GM19035 (cell line): Measurements from ENCODE around the gene SKOR1.

Experiments used
- ATAC-seq: cut with Tn5 transposase; IDR thresholded peaks from one replicate; pipeline ENCODE4 v1.9.1; 2021; ENCODE audit not compliant: unreplicated experiment

Gene SKOR1, protein sequence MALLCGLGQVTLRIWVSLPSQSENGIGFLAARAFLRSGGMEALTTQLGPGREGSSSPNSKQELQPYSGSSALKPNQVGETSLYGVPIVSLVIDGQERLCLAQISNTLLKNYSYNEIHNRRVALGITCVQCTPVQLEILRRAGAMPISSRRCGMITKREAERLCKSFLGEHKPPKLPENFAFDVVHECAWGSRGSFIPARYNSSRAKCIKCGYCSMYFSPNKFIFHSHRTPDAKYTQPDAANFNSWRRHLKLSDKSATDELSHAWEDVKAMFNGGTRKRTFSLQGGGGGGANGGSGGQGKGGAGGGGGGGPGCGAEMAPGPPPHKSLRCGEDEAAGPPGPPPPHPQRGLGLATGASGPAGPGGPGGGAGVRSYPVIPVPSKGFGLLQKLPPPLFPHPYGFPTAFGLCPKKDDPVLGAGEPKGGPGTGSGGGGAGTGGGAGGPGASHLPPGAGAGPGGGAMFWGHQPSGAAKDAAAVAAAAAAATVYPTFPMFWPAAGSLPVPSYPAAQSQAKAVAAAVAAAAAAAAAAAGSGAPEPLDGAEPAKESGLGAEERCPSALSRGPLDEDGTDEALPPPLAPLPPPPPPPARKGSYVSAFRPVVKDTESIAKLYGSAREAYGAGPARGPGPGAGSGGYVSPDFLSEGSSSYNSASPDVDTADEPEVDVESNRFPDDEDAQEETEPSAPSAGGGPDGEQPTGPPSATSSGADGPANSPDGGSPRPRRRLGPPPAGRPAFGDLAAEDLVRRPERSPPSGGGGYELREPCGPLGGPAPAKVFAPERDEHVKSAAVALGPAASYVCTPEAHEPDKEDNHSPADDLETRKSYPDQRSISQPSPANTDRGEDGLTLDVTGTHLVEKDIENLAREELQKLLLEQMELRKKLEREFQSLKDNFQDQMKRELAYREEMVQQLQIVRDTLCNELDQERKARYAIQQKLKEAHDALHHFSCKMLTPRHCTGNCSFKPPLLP

DNA sequence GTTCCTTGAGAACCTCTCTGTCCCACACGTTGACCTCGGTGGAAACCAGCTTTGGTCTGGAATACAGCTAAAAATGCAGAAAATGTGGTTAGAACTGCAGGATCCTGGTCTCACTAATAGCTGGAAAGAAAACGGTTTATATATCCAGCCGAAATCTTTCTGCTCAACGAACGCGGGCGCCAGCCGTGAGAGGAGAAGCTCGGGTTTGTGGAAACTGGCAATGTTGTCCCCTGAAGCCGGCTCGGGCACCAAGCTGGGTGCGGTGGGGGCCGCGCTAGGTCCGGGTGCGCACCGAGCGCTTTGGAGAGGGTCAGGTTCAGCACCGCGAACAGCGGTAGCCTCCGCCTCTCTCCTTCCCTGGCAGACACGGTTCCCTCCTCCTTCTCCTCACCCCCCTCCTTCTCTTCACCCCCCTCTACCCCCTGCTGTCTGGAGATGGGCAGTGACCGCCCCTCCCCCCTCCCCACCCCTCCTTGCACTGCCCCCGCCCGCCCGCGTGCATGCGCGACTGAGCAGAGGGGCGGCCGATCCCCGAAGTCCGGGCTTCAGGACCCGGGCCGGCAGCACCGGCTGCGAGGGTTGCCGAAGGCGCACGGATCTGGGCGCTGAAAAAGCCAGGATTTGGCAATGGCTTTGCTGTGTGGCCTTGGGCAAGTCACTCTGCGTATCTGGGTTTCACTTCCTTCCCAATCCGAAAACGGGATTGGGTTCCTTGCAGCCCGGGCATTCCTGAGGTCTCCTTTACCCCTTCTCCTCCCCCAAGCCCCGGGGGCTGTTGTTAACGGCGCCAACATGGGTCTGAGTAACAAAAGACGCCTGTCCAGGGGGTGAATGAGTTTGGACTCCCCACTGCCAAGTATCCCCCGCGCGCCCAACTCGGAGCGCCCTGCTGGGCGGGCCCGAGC lies at the start of gene SKOR1:
SKOR1 (plus strand) TSS at position 534 of the 905 bp plus-strand sequence; CDS start at position 628, 94 bp downstream.
- no peak for ATAC-seq

- ATAC-seq: no peak
Observed at GRCh38 chr15:67775998-67776397, 49.3 kb upstream of the SKOR1 start.

- no peak for ATAC-seq
Observed at GRCh38 chr15:67776600-67776999, 48.7 kb upstream of the SKOR1 start.

DNA sequence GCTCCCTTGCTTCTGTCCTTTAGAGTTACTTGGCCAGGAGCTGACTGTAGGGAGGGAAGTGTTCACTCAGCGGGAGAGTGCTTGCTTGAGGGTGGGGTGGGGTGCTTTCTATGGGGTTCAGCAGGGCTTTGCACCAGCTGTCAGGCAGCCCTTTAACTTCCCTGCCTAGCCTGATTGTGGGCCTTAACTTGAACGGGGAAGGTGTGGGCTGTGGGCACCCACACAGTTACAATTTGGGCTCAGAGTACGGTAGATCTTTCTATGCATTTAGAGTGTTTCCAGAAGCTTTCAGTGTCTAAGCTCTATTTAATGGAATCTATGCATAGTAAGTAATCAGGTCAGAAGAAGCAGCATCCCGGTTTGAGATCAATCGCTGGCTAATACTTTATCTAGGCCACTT lies 48.2 kb upstream of the SKOR1 start:
- no peak for ATAC-seq

DNA sequence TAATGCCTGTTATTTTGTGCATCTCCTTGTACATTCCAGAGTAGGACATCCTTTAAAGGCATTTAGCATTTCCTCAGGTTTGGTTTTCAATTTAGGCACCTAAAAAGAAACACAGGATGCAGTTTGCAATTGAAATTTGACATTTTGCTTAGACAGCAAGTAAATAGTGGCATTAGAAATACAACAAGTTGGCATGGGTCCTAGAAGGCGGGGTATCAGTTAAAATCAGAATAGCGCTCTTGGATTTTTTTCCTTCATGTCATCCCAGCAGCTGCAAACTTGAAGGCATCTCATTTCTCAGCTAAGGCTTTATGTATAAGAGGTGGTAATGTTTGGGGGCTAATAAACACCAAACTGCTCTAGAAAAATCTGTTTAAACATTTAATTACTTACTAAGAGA lies 47.5 kb upstream of the SKOR1 start:
- ATAC-seq: no peak

- ATAC-seq: no peak
Observed at GRCh38 chr15:67778968-67779548, 46.3 kb upstream of the SKOR1 start.

DNA sequence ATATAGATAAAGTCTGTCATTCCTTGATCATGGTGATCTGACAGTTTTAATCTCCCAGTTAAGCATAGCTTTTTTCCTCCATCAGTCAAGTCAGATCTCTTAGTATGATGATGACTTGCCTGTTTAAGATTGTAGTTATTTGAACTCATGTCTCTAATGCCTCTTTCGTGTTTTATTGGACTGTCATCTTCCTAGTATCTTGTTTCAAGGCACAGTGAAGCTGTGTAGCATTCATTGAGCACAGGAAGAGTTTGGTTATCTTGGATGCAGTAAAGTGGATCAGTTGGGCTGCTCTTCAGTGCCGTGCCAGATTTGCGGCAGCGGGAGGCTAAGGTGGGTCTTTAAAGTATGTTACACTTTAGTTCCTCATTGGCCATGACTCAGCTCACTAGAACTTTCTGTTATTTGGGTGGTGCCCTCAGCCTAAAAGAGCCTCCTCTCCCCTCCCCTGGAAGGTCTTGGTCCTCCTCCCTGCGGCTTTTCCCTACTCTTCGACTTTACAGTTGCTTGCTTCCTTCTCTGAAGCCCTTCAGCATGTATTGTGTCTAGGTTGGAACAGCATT lies 45.7 kb upstream of the SKOR1 start:
- no peak for ATAC-seq

DNA sequence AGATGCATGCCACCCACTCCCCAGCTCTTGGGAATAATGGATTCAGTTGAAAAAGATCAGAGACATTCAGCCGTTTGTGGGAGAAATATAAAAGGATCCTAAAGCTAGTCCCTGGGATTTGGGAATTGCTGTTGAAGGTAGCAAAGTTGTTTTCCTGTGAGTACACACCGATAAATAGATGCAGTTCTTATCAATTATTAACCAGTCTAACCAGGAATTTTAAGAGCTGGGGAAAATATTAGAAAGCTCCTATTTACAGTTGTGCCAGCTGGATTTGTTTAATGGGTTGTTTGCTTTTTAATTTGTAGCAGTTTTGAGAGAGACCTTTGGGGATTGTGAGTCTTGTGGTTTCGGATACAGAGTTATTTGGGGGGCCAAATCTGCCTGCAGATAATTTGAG lies 44.2 kb upstream of the SKOR1 start:
- ATAC-seq: no peak

GRCh38 chr15:67781907-67782690 lies 43.2 kb upstream of the SKOR1 start:
- no peak for ATAC-seq

DNA sequence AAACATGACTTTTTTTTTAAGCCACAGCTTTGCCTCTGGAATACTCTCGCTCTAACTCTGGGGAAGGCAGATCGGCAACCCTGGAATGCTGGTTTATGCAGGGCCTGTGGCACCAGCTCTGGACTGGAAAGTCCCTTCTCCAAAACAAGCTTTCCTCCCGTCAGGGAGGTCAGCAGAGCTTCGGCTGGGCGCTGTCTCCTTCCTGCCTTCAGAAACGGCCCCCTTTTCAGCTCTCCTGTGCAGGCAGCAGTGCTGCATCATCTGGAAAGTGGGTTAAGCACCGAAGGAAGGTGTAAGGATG lies 42.7 kb upstream of the SKOR1 start:
- ATAC-seq: no peak

- peak; percentile 47 for ATAC-seq
Observed at GRCh38 chr15:67783303-67783702, 42.0 kb upstream of the SKOR1 start.

DNA sequence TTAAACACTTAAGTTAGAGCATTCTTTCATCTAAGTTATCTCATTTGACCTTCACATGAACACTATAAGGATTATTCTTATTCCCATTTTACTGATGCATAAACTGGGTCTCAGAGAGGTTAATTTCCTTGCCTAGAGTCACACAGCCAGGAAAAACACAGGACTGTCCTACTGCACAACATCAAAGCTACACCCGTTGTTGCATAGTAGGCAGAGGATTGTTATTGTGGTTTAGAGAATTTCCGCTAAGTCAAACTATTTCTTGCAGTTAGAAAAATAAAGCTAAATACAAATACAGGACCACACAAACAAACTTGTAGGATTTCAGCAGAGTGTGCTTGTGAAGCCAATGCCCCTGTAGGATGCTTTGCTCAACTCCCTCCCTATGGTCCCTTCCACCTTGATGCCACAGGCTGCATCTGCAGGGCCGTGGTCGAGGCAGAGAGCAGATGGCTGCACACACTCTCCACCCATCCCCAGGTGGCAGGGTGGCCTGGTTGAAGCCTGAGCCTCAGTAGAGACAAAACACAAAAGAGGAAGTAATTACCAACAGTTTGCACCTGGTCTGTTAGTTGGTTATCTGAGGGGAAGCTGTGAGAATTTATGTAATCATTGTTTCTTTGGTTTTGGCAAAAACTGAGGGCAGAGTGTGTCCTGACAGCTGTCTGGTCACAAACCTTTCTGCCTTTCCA lies 41.1 kb upstream of the SKOR1 start:
- peak; percentile 89 for ATAC-seq

DNA sequence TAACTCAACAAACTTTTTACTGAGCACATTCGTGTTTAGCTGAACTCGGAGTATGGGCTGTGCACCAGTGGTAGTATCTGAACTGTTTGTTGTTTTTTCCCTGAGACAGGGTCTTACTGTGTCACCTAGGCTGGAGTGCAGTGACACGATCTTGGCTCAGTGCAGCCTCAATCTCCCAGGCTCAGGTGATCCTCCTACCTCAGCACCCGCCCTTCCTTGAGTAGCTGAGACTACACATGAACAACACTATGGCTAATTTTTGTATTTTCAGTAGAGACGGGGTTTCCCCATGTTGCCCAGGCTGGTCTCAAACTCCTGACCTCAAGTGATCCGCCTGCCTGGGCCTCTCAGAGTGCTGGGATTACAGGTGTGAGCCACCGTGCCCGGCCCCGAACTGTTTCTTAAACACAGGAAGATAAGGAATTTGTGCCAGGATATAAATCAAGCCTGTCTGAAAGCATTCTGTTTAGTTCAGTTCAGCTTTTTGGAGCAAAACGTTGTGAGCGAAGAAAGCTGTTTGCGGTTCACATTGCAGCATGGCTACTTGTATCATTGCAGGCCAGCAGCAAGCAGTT lies 40.4 kb upstream of the SKOR1 start:
- peak; percentile 12 for ATAC-seq

DNA sequence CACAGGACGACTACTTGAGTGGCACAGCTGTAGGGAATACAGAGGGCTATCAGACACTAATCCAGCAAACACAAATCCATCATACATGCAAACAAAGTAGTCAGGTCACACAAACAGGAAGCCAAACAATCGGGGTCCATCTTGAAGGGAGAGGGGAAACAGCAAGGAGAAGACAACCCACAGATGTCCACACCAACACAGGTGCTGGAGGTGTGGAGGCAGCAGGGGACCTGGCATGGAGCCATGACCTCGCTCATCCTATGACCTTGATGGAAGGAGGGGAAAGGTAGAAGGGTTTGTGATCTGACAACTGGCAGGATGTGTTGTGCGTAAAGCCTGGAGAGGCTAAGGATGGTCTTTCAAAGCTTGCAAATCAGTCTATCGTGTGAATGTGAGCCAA lies 39.9 kb upstream of the SKOR1 start:
- no peak for ATAC-seq

DNA sequence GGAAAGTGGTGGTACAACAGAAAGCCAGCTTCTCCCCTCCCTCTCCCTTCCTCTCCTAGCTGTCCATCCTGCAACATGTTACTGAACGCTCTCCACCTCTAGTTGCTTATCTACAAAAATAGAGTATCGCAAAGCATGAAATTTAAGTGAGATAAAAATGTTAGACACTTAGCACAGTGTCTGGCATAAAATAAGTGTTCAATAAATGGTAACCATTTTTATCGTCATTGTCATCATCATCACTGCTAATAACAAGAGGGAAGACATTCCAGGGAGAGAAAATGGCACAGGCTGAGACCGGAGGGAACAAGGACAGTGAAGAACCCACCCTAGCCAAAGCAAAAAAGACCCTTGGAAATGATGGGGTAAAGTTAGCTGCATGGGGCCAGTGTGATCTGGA lies 38.7 kb upstream of the SKOR1 start:
- no peak for ATAC-seq

GRCh38 chr15:67788986-67789385 lies 36.3 kb upstream of the SKOR1 start:
- ATAC-seq: no peak

GRCh38 chr15:67790610-67791319 lies 34.5 kb upstream of the SKOR1 start:
- no peak for ATAC-seq
